IPS-11a (cell line): ENCODE results near the gene KMT5C.

ENCODE experiments used
- H3K4me3 ChIP-seq: one replicate; pipeline ENCODE4 v1.5.1; 2013; ENCODE audit warnings: low read depth, low read length, control low read depth

Gene KMT5C

GRCh38 chr19:55345818-55346724, 6.4 kb downstream of the KMT5C start:
- no peak overlapping the region for H3K4me3 ChIP-seq

DNA sequence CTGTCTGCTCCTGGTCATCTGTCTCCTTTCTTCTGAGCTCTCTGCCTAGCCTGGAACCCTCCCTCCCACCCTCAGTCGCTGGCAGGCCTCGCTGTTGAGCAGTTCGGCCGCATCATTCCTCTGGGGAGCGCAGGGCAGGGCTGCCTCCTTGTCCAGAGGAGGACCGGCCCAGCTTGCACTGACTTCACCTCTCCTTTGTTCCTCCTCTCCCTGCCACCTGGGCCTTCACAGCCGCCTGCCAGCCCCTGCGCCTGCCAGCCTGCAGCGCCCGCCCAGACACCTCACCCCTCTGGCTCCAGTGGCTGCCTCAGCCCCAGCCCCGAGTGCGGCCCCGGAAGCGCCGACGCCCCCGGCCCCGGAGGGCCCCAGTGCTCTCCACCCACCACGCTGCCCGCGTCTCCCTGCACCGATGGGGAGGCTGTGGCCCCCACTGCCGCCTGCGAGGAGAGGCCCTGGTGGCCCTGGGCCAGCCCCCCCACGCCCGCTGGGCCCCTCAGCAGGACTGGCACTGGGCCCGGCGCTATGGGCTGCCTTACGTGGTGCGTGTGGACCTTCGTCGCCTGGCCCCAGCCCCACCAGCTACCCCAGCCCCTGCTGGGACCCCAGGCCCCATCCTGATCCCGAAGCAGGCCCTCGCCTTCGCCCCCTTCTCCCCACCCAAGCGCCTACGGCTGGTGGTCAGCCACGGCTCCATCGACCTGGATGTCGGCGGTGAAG, 7.2 kb downstream of the KMT5C start:
- H3K4me3 ChIP-seq = no peak overlapping the region

DNA sequence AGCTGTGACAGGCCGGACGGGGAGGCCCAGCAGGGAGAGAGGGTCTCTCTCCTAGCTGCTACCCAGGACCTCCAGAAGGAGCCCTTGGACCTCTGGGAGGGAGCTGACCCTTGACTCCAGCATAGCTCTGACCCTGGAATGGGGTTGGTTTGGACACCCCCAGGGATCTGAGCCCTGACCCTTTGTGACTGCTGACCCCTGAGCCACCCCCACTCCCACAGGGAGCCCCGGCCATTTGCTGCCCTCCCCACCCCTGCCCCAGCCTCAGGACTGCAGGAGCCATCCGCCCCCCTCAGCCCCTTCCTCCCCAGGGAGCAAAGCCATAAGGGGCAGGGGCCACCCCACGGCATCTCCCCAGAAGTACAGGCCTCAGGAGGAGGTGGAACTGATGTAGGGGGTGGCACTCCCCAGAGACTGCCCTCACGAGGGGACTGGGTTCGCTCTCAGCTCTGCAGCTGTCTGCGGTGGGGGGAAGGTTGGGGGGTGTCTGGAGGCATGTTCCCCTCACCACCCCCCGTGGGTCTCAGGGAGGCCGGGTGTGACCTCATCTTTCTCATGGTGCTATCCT, 7.8 kb downstream of the KMT5C start:
- no peak overlapping the region for H3K4me3 ChIP-seq

- no peak overlapping the region for H3K4me3 ChIP-seq
Measured at GRCh38 chr19:55348317-55349034, 8.8 kb downstream of the KMT5C start.

DNA sequence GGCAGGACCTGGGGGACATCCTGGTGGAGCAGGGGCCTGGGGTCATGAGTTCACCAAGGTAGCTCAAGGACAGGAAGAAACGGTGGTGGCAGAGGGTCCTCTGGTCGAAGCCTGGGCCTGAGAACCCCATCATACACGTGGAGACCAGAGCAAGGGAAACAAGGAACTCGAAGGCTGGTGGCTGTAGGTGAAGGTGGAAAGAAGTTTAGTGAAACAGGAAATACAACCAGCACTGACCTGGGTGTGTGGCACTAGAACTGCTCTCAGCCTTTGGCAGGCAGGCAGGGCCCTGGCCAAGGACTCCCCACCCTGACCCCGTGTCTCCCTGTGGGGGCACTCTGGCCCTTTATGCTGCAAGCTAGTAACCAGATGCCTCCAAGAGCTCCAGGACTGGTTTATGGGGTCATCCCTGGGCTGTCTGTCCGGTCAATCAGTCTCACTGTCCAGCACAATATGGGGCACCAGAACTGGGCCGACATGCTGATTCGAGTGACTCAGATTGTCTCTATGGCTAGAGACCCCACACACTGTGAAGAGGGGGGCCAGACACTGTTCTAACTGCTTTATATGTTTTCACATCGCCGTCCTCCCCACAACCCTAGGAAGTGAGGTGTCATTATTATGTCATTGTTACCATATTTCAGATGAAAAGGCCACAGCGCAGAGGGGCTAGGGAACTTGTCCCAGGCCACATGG, 11.1 kb downstream of the KMT5C start:
- H3K4me3 ChIP-seq = no peak overlapping the region

GRCh38 chr19:55352040-55352439, 12.4 kb downstream of the KMT5C start:
- H3K4me3 ChIP-seq = no peak overlapping the region

GRCh38 chr19:55352549-55353145, 13.0 kb downstream of the KMT5C start:
- no peak overlapping the region for H3K4me3 ChIP-seq

DNA sequence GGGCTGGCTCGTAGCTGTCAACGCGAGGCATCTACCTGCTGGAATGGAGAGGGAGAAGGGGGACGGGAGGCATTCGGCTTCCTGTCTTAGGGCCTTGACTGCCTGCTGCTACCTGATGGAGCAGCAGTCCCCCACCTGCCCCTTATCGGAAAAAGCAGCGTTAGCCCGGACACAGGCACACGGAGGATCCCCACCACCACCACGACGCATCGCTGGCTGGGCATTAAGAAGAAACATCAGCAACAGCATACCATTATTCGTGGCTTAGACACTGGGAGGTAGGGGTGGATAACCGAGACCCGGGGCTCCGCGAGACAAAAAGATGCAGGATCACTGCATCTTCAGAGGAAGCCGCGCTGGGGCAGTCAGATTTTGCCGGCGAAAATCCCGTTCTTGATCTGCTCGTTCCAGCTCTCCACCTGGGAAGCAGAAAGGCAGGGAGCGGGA, 13.7 kb downstream of the KMT5C start:
- H3K4me3 ChIP-seq = peak overlapping the region; percentile 37

DNA sequence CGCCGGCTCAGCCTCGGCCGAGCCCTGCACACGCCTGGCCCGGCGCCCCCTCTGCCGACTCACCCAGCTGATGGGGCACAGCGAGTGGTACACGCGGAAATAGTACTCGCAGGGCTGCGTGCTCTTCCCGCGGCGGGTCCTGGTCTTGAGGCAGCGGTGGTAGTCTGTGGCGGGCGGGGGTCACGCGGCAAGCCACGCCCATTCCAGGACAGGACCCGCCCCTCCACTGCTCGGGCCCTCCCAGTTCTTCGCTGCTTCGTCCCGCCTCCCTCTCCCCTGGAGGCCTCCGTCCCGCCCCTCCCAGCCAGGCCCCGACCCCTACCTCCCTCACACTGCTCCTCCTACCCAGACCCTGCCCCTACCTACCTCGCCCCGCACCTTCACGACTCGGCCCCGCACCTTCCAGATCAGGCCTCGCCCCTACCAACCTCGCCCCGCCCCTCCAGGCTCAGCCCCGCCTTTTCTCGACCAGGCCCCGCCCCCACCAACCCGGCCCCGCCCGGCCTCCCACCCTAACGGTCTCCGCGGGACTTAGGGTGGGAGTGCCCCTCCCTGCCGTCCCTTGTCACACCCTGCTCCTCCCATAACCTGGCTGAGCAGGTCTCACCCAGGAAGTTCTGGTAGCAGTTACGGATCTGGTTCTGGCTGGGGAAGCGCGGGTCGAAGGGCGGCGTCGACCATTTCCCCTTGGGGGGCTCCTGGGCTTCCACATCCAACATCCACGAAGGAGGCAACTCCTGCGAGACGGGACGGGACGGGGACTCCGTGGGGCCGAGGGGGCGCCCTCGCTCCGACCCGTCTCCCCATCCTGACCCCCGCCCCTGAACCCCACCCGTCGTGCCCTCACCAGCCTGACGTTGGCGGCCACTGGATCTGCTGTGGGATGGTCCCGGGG, 14.4 kb downstream of the KMT5C start:
- H3K4me3 ChIP-seq = peak overlapping the region; percentile 37

DNA sequence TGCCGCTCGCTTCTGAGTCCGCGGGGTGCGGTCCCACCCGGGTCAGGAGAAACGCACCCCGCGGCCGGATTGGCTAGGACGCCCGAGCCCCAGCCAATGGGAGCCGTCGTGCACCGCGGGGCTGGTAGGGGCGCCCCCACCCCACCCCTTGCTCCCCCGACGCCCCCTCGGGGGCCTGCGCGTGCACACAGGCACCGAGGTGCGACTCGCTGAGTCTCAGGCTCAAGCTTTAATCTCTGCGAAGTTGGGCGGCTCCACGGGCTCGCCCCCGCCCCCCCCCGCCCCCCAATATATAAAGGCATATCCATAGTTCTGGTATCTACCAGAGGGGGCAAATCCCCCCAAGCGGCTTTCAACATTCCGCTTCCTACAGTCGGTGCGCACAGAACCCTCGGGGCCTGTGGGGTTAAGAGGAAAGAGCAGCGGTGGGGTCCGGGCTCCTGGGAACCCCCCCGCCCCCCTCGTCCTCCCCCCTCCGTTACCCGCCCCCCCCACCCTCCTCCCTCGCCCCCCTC, 15.1 kb downstream of the KMT5C start, which contains the start of gene COX6B2:
Gene COX6B2, minus strand, starts transcription at position 22 of the 515 bp plus-strand sequence. CDS start 198 bp downstream, outside the sequence.
- H3K4me3 ChIP-seq = peak within 1 kb of the TSS; percentile 37

- H3K4me3 ChIP-seq = no peak overlapping the region
Measured at GRCh38 chr19:55355213-55355821, 15.6 kb downstream of the KMT5C start.

DNA sequence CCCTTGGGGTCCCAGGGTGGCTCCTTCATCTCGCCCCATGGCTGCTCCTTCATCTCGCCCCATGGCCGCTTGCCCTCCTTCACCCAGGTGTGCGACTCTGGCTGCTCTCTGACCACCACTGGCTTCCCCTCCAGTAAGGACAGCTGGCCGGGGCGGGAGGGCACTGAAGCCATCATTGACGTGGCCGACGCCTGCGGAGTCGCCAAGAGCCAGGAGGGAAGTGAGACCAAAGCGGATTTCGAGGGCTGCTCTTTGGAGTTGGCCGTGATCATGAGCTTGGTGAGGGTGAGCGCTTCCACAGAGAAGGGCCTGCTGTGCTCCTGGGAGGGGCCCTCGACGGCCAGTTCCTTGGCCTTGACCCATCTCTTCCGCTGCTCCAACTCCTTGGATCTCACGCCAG, 18.8 kb downstream of the KMT5C start:
- H3K4me3 ChIP-seq = no peak overlapping the region

DNA sequence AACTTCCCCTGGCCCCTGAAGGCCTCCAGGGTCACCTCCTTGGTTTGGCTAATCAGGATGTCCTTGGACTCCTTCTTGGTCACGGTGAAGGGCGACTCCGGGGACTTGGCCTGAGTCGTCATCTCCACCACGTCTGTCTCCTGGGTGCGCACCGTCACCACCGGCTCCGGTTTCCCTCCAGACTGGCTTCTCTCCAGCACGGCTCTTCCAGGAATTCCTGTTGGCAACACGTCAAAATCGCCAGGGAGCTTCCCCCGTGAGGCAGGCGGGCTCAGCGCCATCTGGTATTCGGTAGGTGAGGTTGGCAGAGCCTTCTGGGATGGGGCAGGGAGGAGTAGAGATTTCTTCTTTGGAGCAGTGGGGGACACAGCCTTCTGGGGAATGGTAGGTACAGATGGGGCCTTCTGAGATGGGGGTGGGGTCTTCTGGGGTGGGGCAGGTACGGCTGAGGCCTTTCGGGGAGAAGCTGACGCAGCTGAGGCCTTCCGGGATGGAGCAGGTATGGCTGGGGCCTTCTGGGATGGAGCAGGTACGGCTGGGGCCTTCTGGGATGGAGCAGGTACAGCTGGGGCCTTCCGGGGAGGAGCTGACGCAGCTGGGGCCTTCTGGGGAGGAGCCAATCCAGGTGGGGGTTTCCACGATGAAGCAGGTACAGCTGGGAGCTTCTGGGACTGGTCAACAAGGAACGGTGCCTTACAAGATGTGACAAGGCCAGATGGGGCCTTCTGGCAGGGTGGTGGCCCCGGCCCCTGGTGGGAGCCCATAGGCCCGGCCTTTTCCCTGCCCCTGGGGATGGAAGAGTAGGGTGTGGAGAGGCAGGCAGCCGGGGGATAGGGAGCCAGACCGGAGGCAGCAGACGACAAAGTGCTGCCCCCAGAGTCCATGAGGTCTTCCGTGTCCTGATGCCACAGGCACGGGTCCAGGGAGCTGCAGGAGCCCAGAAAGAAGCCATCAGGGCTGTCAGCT, 19.6 kb downstream of the KMT5C start:
- H3K4me3 ChIP-seq = no peak overlapping the region

- no peak overlapping the region for H3K4me3 ChIP-seq
Measured at GRCh38 chr19:55360902-55361301, 21.2 kb downstream of the KMT5C start.

DNA sequence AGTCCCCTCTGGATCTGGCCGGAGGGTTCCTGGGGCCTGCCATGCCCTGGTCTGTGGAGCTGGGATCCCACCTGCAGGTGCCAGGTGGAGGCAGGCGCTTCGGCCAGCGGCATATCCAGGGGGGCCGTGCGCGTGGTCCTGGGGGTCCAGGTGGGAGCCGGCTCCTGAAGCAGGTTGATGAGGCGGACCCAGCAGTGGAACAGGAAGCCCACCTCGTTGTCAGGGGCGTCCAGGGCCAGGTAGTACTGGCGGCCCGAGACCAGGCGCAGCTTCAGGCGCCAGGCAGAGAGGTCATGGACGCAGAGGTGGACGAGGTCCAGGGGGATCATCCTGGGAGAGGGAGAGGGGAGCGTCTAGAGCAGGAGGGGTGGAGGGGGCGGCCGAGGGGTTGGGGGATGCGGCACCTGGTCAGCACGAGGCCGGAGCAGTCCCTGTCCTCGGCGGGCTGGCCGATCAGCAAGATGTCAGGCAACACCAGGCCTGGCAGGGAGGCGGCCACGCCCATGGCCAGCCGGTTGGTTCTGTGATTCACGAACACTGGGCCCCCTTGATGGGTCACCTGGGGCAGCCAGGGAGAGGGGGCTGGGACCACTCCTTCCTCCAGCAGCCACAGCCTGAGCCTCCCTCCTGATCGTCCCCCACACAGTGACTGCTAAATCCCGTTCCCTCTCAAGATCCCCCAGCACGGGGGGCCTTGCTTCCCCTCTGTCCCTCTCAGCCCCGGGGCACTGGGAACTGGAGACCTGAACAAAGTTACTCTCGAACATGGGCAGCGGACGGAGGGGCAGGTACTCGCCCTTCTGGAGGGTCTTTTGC, 22.7 kb downstream of the KMT5C start:
- H3K4me3 ChIP-seq = no peak overlapping the region

GRCh38 chr19:55362990-55363716, 23.5 kb downstream of the KMT5C start, which contains the start of gene GARIN5B:
Gene GARIN5B, minus strand, starts transcription at chr19:55363260. Its CDS starts 194 bp downstream, at chr19:55363066.
- no peak within 1 kb of the TSS for H3K4me3 ChIP-seq
